GM12878 (cell line): ENCODE measurements around the gene RPUSD3. TPM values are rescaled to one million over a fixed set of nuclear protein-coding genes. Genes with fewer than 3 reads are reported as not detected.

Experiments
- ATAC-seq: fragments of 200-7000 bp; cut with Tn5 transposase; 3 replicates; pipeline ENCODE4 v1.9.1; 2020; ENCODE audit warnings: mild to moderate bottlenecking, moderate library complexity
- BruUV-seq: library from RNA; stranded (reverse); fragments of 400-500 nt; replicated peaks from 2 replicates; lab custom pipeline; 2021; lab: Mats Ljungman, UMichigan
- CTCF ChIA-PET: fragments of 300-600 bp; sonication (Branson Sonifier 250); formaldehyde crosslinking; extraction: SDS; loops from one replicate; lab custom pipeline; 2021; ENCODE audit warnings: inconsistent platforms; lab: Yijun Ruan, JAX
- POLR2A ChIA-PET: fragments of 350-600 bp; formaldehyde crosslinking; extraction: SDS; loops from one replicate; lab custom pipeline; 2021; ENCODE audit warnings: inconsistent platforms; lab: Charles Lee
- RAD21 ChIA-PET: fragments of 300-600 bp; sonication (Branson Sonifier 250); formaldehyde crosslinking; loops from one replicate; lab custom pipeline; 2023; ENCODE audit warnings: antibody characterized with exemption; ENCODE audit not compliant: unreplicated experiment; lab: Charles Lee
- SMC1A ChIA-PET: fragments of 300-600 bp; sonication (Branson Sonifier 250); formaldehyde crosslinking; loops from one replicate; lab custom pipeline; 2023; ENCODE audit not compliant: unreplicated experiment, uncharacterized antibody; lab: Charles Lee
- DNase-seq: peaks from one replicate; pipeline ENCODE4 v3.0.0-alpha.2; 2011; ENCODE audit warnings: low read depth, low spot score
- FAIRE-seq: peaks from 3 replicates; lab custom pipeline; 2011; peaks lifted over from hg19 to GRCh38; lab: Jason Lieb, UNC
- H2AFZ ChIP-seq: 2 replicates; pipeline ENCODE4 v1.6.0; 2011; ENCODE audit warnings: low read depth, low read length, control low read depth; ENCODE audit not compliant: control insufficient read depth
- H3K27ac ChIP-seq: 2 replicates; pipeline ENCODE4 v1.5.1; 2011; ENCODE audit warnings: control low read depth; ENCODE audit not compliant: control insufficient read depth, insufficient read depth
- H3K27me3 ChIP-seq, 2 experiments: replicated peaks in 1 of 2; 2 replicates each; pipeline versions ENCODE4 v1.6.0 to v1.6.1; 2011; ENCODE audit warnings: low read length in 1 of 2; ENCODE audit not compliant: control insufficient read depth in 2 of 2, insufficient read depth in 2 of 2
- H3K36me3 ChIP-seq, 2 experiments: 2 replicates each; pipeline ENCODE4 v1.5.1; 2011; ENCODE audit warnings: low read length in 1 of 2; ENCODE audit not compliant: control insufficient read depth in 2 of 2, insufficient read depth in 2 of 2
- H3K4me1 ChIP-seq: 2 replicates; pipeline ENCODE4 v1.6.1; 2011; ENCODE audit warnings: mild to moderate bottlenecking, low read length, moderate library complexity, mixed read lengths; ENCODE audit not compliant: control insufficient read depth, insufficient read depth
- H3K4me2 ChIP-seq: 2 replicates; pipeline ENCODE4 v1.6.0; 2011; ENCODE audit warnings: control low read depth; ENCODE audit not compliant: control insufficient read depth, insufficient read depth
- H3K4me3 ChIP-seq: fragments of 200-600 bp; sonication (generic); 2 replicates; pipeline ENCODE4 v1.5.1; 2016
- H3K79me2 ChIP-seq: 2 replicates; pipeline ENCODE4 v1.6.0; 2011; ENCODE audit warnings: low read length; ENCODE audit not compliant: control insufficient read depth, insufficient read depth
- H3K9ac ChIP-seq: 2 replicates; pipeline ENCODE4 v1.8.0; 2011; ENCODE audit warnings: low read length, control low read depth, mixed read lengths; ENCODE audit not compliant: control insufficient read depth, insufficient read depth
- H3K9me3 ChIP-seq: replicated peaks from 3 replicates; pipeline ENCODE4 v1.5.1; 2011; ENCODE audit warnings: mild to moderate bottlenecking, low read length; ENCODE audit not compliant: control insufficient read depth, insufficient read depth
- H4K20me1 ChIP-seq: 2 replicates; pipeline ENCODE4 v1.6.0; 2011; ENCODE audit not compliant: control insufficient read depth, insufficient read depth
- ESRRA ChIP-seq: IDR thresholded peaks from 2 replicates; pipeline ENCODE4 v1.6.1; 2012; ENCODE audit warnings: mild to moderate bottlenecking, low read length, improper control_type of control experiment
- EZH2 ChIP-seq: IDR thresholded peaks from 2 replicates; pipeline ENCODE4 v1.6.1; 2012; ENCODE audit warnings: low read depth, mild to moderate bottlenecking, control low read depth, inconsistent platforms, low read length, borderline replicate concordance; ENCODE audit not compliant: control insufficient read depth
- PKNOX1 ChIP-seq: fragments of 450-650 bp; IDR thresholded peaks from 2 replicates; pipeline ENCODE4 v1.6.1; 2016; ENCODE audit warnings: mild to moderate bottlenecking
- POLR2A ChIP-seq: IDR thresholded peaks from 2 replicates; pipeline ENCODE4 v1.6.1; 2011; ENCODE audit warnings: low read depth, mild to moderate bottlenecking, low read length
- SMAD5 ChIP-seq: IDR thresholded peaks from 2 replicates; pipeline ENCODE4 v1.6.1; 2016; ENCODE audit warnings: antibody characterized with exemption, low read depth
- ZBTB11 ChIP-seq: fragments of 450-650 bp; formaldehyde crosslinking; IDR thresholded peaks from 2 replicates; pipeline ENCODE4 v1.5.0; 2022; ENCODE audit warnings: mild to moderate bottlenecking, missing genetic modification characterization
- ZNF274 ChIP-seq: IDR thresholded peaks from one replicate; pipeline ENCODE4 v1.8.0; 2011; ENCODE audit not compliant: insufficient read length, insufficient read depth
- ZSCAN29 ChIP-seq: fragments of 450-650 bp; IDR thresholded peaks from 2 replicates; pipeline ENCODE4 v1.6.1; 2017; ENCODE audit warnings: mild to moderate bottlenecking, moderate library complexity
- WGBS: methylation state at CpG from one replicate; pipeline ENCODE4 v1.1.6; 2016; ENCODE audit warnings: low lambda C conversion rate; ENCODE audit not compliant: insufficient replicate concordance, insufficient coverage; ENCODE audit errors: missing lambda C conversion rate; 5-methylcytosine and 5-hydroxymethylcytosine counted together
- in situ Hi-C: fragments of 300-500 bp; cut with MboI; formaldehyde crosslinking; loops from 9 replicates; pipeline ENCODE4 v1.14.3; 2018; ENCODE audit warnings: mixed read lengths
- intact Hi-C: fragments of 100-400 bp; cut with micrococcal nuclease; formaldehyde crosslinking; loops from one replicate; pipeline ENCODE4 v1.14.2; 2022; ENCODE audit not compliant: unreplicated experiment
- polyA plus RNA-seq, 11 experiments: library from polyadenylated mRNA; depleted of rRNA in 4 of 11; unstranded in 6 of 11; stranded (reverse) in 5 of 11; fragments of >200 nt; fragmentation: Nextera tagmentation in 4 of 11; fragmentation: Illumina TruSeq in 1 of 11; extraction: Ambion mirVana in 4 of 11; extraction: Trizol in 1 of 11; gene quantifications; 1 replicate in 1 of 11; 2 replicates in 10 of 11; pipeline versions ENCODE4 v1.2.1 to v1.2.3, GENCODE V29; 2011 to 2016; ENCODE audit warnings: inconsistent platforms in 2 of 11, missing spikeins in 2 of 11, low read depth in 1 of 11
- total RNA-seq, 4 experiments: library from RNA; depleted of rRNA in 3 of 4; stranded (reverse); fragments of >200 nt in 3 of 4; fragmentation: Illumina TruSeq in 1 of 4; extraction: Trizol in 1 of 4; gene quantifications; 2 replicates each; pipeline versions ENCODE4 v1.2.1 to v1.2.3, GENCODE V29; 2013 to 2021
- TF ChIP-seq, protein P1 (sequence below): fragments of 450-650 bp; IDR thresholded peaks from 2 replicates; pipeline ENCODE4 v1.6.1; 2017; ENCODE audit warnings: low read depth, mild to moderate bottlenecking, moderate library complexity

The RPUSD3 gene
- total and polyA plus RNA-seq, 10 of the 15 experiments (the other 5 are each of a cell fraction or from before 2014, with no cell fraction given): 6.4 to 72.9 (median 41.8) TPM

DNA sequence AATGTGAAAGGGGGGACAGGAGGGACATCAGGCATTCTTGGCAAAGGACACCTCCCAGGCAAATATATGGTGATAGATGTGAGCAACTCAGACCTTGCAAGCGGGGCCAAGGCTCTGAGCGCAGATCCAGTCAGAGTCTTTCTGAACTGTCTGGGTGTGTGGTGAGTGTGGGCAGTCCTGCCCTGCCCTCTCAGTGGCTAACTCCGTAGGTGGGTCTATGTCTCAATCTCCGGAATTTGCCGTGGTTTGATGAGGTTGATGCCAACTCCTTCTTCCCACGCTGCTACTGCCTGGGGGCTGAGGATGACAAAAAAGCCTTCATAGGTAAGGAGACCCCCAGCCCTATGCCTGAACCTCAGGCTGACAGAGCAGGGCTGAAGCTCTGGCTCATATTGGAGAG lies 26.4 kb downstream of the RPUSD3 start:
- no peaks in the 10 kb centered on the region for H3K79me2 ChIP-seq
- in situ Hi-C loops: no loop called here
- no peak for ATAC-seq

DNA sequence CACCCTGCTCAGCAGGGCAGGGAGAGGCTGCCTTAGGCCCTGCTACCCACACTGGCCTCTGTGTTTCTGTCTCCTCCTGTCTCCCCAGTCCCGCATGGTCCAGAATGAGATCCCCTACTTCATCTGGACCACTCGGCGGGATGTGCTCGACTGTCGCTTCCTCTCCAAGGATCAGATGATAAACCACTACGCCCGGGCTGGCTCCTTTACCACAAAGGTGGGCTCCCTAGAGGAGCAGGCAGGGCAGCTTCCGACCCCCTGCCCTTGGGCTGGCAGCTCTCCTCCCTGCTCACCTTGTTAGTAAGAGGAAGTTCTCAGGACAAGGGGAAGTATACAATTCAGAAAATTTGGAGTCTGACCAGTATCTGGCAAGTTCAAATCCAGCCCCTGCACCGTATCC lies 27.8 kb downstream of the RPUSD3 start:
- BruUV-seq: no TSS peak
- ChIA-PET RAD21 (no interaction called here), CTCF (no interaction called here), SMC1A (no interaction called here), POLR2A (no interaction called here)
- no peaks in the 10 kb centered on the region for H4K20me1 ChIP-seq
- H3K27ac ChIP-seq: no peak overlapping the region
- H3K9ac ChIP-seq: no peak overlapping the region
- H3K36me3 ChIP-seq: no peaks in the 10 kb centered on the region; a peak in 2 of 4 replicates
- no peak for DNase-seq
- 98% methylated on average over 9 of the region's 9 CpGs for WGBS
- H3K4me1 ChIP-seq: no peaks in the 10 kb centered on the region
- no peaks in the 10 kb centered on the region for H3K9me3 ChIP-seq
- no peaks in the 10 kb centered on the region for H3K79me2 ChIP-seq
- no peak; the same call in 2 of the 3 replicates for ATAC-seq
- H3K4me3 ChIP-seq: no peak overlapping the region
- H3K27me3 ChIP-seq: no peaks in the 10 kb centered on the region
- H2AFZ ChIP-seq: no peak overlapping the region
- in situ Hi-C loops: no loop called here
- no peak overlapping the region for H3K4me2 ChIP-seq
- no peak for FAIRE-seq
- intact Hi-C loops: loop anchor here (1.0 kb wide), 1 partner anchor 39 kb away; no protein-coding TSS in a partner anchor
- TF ChIP-seq ZBTB11 (CRISPR knock-in tag): no peak
- no peak for TF ChIP-seq ESRRA
- TF ChIP-seq, protein P1, sequence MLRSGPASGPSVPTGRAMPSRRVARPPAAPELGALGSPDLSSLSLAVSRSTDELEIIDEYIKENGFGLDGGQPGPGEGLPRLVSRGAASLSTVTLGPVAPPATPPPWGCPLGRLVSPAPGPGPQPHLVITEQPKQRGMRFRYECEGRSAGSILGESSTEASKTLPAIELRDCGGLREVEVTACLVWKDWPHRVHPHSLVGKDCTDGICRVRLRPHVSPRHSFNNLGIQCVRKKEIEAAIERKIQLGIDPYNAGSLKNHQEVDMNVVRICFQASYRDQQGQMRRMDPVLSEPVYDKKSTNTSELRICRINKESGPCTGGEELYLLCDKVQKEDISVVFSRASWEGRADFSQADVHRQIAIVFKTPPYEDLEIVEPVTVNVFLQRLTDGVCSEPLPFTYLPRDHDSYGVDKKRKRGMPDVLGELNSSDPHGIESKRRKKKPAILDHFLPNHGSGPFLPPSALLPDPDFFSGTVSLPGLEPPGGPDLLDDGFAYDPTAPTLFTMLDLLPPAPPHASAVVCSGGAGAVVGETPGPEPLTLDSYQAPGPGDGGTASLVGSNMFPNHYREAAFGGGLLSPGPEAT: no peak
- no peak for TF ChIP-seq PKNOX1
- TF ChIP-seq EZH2: no peak
- no peak for TF ChIP-seq ZNF274
- no peak for TF ChIP-seq ZSCAN29

More for the DNA sequence above, 26.4 kb downstream of the RPUSD3 start:
- H3K9ac ChIP-seq: no peak overlapping the region
- H3K27me3 ChIP-seq: no peaks in the 10 kb centered on the region
- H3K9me3 ChIP-seq: no peaks in the 10 kb centered on the region
- H3K4me2 ChIP-seq: no peak overlapping the region
- FAIRE-seq (no peak), DNase-seq (no peak)
- H3K4me1 ChIP-seq: no peaks in the 10 kb centered on the region
- H2AFZ ChIP-seq: no peak overlapping the region
- no peaks in the 10 kb centered on the region for H4K20me1 ChIP-seq
- BruUV-seq: no TSS peak
- 0 out of 2 replicates have a peak, but pooled peaks have one; percentile 18 for TF ChIP-seq POLR2A
- TF ChIP-seq SMAD5: no peak
- ChIA-PET CTCF (no interaction called here), RAD21 (no interaction called here), SMC1A (no interaction called here), POLR2A (interaction anchor here (1.1 kb wide), 1 partner anchor 13 kb away, joined by 3 read pairs; no protein-coding TSS in a partner anchor)
- no peaks in the 10 kb centered on the region; a peak in 2 of 4 replicates for H3K36me3 ChIP-seq
- intact Hi-C loops: no loop called here
- H3K4me3 ChIP-seq: no peak overlapping the region
- WGBS: 82% methylated on average over 6 of the region's 6 CpGs
- no peak overlapping the region for H3K27ac ChIP-seq
